ENCODE measurements around the gene CAGE1.

Gene CAGE1

GRCh38 chr6:7410851-7411250, 21.3 kb upstream of the CAGE1 start:
- peaks cover 88% of the 10 kb centered on the region for H3K36me3 ChIP-seq (ENCODE audit: insufficient read depth, low read length)
- no peak overlapping the region for H3K27ac ChIP-seq (ENCODE audit: low read depth, low read length, poor library complexity, severe bottlenecking)
- TF ChIP-seq EZH2 (IDR thresholded peaks at IDR 0.05; ENCODE audit: borderline replicate concordance, low read length) = no peak
- no peak for TF ChIP-seq CTCF (IDR thresholded peaks at IDR 0.05; ENCODE audit: low read length)
- no peaks in the 10 kb centered on the region for H3K9me3 ChIP-seq (ENCODE audit: low read length)
- H2AFZ ChIP-seq (ENCODE audit: low read length) = no peak overlapping the region
- no peaks in the 10 kb centered on the region for H3K4me1 ChIP-seq (ENCODE audit: insufficient read depth, low read length, severe bottlenecking)
- no peak overlapping the region for H3K4me2 ChIP-seq (ENCODE audit: low read length)
- no peaks in the 10 kb centered on the region for H3K27me3 ChIP-seq (ENCODE audit: insufficient read depth, low read length)
- no peaks in the 10 kb centered on the region for H3K79me2 ChIP-seq (ENCODE audit: insufficient read depth, low read length)
- no peaks in the 10 kb centered on the region for H4K20me1 ChIP-seq (ENCODE audit: insufficient read depth, low read length)
- no peaks in the 10 kb centered on the region for H3F3A ChIP-seq (ENCODE audit: insufficient read depth, low read length)
- H3K9me2 ChIP-seq (ENCODE audit: low read depth, low read length) = no peaks in the 10 kb centered on the region
- H3K9ac ChIP-seq (ENCODE audit: low read length) = no peak overlapping the region
- H3K4me3 ChIP-seq (ENCODE audit: low read depth, low read length, poor library complexity, severe bottlenecking) = no peak overlapping the region

GRCh38 chr6:7409740-7410139, 20.2 kb upstream of the CAGE1 start:
- H3K27me3 ChIP-seq (ENCODE audit: insufficient read depth, low read length) = no peaks in the 10 kb centered on the region
- H3K27ac ChIP-seq (ENCODE audit: low read depth, low read length, poor library complexity, severe bottlenecking) = no peak overlapping the region
- H3K79me2 ChIP-seq (ENCODE audit: insufficient read depth, low read length) = no peaks in the 10 kb centered on the region
- H3K9ac ChIP-seq (ENCODE audit: low read length) = no peak overlapping the region
- H3F3A ChIP-seq (ENCODE audit: insufficient read depth, low read length) = no peaks in the 10 kb centered on the region
- no peaks in the 10 kb centered on the region for H3K4me1 ChIP-seq (ENCODE audit: insufficient read depth, low read length, severe bottlenecking)
- no peak overlapping the region for H2AFZ ChIP-seq (ENCODE audit: low read length)
- H3K4me2 ChIP-seq (ENCODE audit: low read length) = no peak overlapping the region
- H3K4me3 ChIP-seq (ENCODE audit: low read depth, low read length, poor library complexity, severe bottlenecking) = no peak overlapping the region
- TF ChIP-seq CTCF (IDR thresholded peaks at IDR 0.05; ENCODE audit: low read length) = no peak
- TF ChIP-seq EZH2 (IDR thresholded peaks at IDR 0.05; ENCODE audit: borderline replicate concordance, low read length) = no peak
- no peaks in the 10 kb centered on the region for H3K9me2 ChIP-seq (ENCODE audit: low read depth, low read length)
- peaks cover 88% of the 10 kb centered on the region for H3K36me3 ChIP-seq (ENCODE audit: insufficient read depth, low read length)
- H4K20me1 ChIP-seq (ENCODE audit: insufficient read depth, low read length) = no peaks in the 10 kb centered on the region
- no peaks in the 10 kb centered on the region for H3K9me3 ChIP-seq (ENCODE audit: low read length)

- no peak for TF ChIP-seq CTCF (IDR thresholded peaks at IDR 0.05; ENCODE audit: low read length)
- no peak for TF ChIP-seq EZH2 (IDR thresholded peaks at IDR 0.05; ENCODE audit: borderline replicate concordance, low read length)
These were observed 17.2 kb upstream of the CAGE1 start for GRCh38 chr6:7406743-7407142.

More at GRCh38 chr6:7406743-7407142, 17.2 kb upstream of the CAGE1 start:
- Histone ChIP-seq H3K27me3 (ENCODE audit: insufficient read depth, low read length) (no peaks in the 10 kb centered on the region), H3F3A (ENCODE audit: insufficient read depth, low read length) (no peaks in the 10 kb centered on the region), H3K4me2 (ENCODE audit: low read length) (no peak overlapping the region), H3K4me3 (ENCODE audit: low read depth, low read length, poor library complexity, severe bottlenecking) (no peak overlapping the region), H3K36me3 (ENCODE audit: insufficient read depth, low read length) (peaks cover 89% of the 10 kb centered on the region), H3K9ac (ENCODE audit: low read length) (no peak overlapping the region), H2AFZ (ENCODE audit: low read length) (no peak overlapping the region), H3K9me3 (ENCODE audit: low read length) (no peaks in the 10 kb centered on the region), H4K20me1 (ENCODE audit: insufficient read depth, low read length) (no peaks in the 10 kb centered on the region), H3K9me2 (ENCODE audit: low read depth, low read length) (no peaks in the 10 kb centered on the region), H3K4me1 (ENCODE audit: insufficient read depth, low read length, severe bottlenecking) (no peaks in the 10 kb centered on the region), H3K27ac (ENCODE audit: low read depth, low read length, poor library complexity, severe bottlenecking) (no peak overlapping the region), H3K79me2 (ENCODE audit: insufficient read depth, low read length) (no peaks in the 10 kb centered on the region)

Data from OCI-LY1 (cell line).